ENCODE data around the gene LENG9.

GRCh38 chr19:54465426-54466109 is 2.0 kb upstream of the LENG9 start:
- TF ChIP-seq, protein P1, sequence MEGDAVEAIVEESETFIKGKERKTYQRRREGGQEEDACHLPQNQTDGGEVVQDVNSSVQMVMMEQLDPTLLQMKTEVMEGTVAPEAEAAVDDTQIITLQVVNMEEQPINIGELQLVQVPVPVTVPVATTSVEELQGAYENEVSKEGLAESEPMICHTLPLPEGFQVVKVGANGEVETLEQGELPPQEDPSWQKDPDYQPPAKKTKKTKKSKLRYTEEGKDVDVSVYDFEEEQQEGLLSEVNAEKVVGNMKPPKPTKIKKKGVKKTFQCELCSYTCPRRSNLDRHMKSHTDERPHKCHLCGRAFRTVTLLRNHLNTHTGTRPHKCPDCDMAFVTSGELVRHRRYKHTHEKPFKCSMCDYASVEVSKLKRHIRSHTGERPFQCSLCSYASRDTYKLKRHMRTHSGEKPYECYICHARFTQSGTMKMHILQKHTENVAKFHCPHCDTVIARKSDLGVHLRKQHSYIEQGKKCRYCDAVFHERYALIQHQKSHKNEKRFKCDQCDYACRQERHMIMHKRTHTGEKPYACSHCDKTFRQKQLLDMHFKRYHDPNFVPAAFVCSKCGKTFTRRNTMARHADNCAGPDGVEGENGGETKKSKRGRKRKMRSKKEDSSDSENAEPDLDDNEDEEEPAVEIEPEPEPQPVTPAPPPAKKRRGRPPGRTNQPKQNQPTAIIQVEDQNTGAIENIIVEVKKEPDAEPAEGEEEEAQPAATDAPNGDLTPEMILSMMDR (IDR thresholded peaks at IDR 0.05) = no peak
- TF ChIP-seq POLR2AphosphoS5 (IDR thresholded peaks at IDR 0.05) = no peak

Measured in gastroesophageal sphincter (tissue), 3 donors.